ENCODE measurements around the gene CYFIP1.

The CYFIP1 gene

DNA sequence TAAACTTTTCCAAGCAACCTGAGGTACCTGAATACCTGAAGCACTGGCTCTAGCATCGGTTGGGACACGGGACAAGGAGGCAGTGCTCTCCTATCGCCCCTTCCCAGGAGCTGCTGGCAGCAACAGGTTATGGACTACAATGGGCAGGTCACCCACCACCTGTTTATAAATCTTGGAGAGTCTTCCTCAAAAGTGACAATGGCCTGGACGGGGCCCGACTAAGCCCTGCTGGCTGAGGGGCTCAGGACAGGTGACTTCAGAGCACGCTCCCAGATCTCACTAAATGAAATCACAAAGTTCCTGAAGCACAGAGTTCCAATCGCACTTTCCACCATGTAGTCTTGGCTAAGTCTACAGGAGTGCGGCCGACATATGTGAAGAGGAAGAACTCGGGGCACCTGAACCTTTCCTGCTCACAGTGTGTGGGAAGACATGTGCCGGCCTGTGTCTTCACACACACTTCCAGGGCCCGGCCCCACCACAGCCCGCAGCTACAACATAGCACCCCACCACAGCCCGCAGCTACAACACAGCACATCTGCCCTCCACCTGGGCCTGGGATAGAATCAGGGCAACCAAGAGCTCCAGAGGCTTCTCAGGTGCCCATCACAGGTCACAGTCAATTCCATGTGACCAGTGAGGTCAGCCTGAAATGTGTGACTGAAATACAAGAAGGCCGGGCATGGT lies 12.9 kb downstream of the CYFIP1 start:
- TF ChIP-seq, protein P1, sequence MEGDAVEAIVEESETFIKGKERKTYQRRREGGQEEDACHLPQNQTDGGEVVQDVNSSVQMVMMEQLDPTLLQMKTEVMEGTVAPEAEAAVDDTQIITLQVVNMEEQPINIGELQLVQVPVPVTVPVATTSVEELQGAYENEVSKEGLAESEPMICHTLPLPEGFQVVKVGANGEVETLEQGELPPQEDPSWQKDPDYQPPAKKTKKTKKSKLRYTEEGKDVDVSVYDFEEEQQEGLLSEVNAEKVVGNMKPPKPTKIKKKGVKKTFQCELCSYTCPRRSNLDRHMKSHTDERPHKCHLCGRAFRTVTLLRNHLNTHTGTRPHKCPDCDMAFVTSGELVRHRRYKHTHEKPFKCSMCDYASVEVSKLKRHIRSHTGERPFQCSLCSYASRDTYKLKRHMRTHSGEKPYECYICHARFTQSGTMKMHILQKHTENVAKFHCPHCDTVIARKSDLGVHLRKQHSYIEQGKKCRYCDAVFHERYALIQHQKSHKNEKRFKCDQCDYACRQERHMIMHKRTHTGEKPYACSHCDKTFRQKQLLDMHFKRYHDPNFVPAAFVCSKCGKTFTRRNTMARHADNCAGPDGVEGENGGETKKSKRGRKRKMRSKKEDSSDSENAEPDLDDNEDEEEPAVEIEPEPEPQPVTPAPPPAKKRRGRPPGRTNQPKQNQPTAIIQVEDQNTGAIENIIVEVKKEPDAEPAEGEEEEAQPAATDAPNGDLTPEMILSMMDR (IDR thresholded peaks at IDR 0.05), result no peak
- intact Hi-C loops (cut with DNase I; ENCODE audit: low total_unique reads), result no loop called here
- peak overlapping the region; percentile 66 to 70 for H3K27ac ChIP-seq
- peaks cover 0 to 8% (median 0%) of the 10 kb centered on the region in 3 donors for H3K36me3 ChIP-seq
- peaks cover 3 to 69% (median 48%) of the 10 kb centered on the region in 4 donors for H3K4me1 ChIP-seq
- no peaks in the 10 kb centered on the region for H3K9me3 ChIP-seq
- no peak overlapping the region for H3K4me3 ChIP-seq
- DNase-seq, result no peak
- no peaks in the 10 kb centered on the region for H3K27me3 ChIP-seq

GRCh38 chr15:22966321-22967083 lies 13.7 kb downstream of the CYFIP1 start:
- Histone ChIP-seq H3K27me3 (no peaks in the 10 kb centered on the region), H3K4me3 (no peak overlapping the region), H3K4me1 (peaks cover 3 to 76% (median 53%) of the 10 kb centered on the region in 4 donors), H3K36me3 (peaks cover 0 to 8% (median 0%) of the 10 kb centered on the region in 3 donors), H3K27ac (peak overlapping the region; percentile 70 to 77), H3K9me3 (no peaks in the 10 kb centered on the region)
- DNase-seq, result peak in 1 of 2 donors; percentile 29
- intact Hi-C loops (cut with DNase I; ENCODE audit: low total_unique reads), result no loop called here
- TF ChIP-seq, protein P1 (IDR thresholded peaks at IDR 0.05), result no peak

DNA sequence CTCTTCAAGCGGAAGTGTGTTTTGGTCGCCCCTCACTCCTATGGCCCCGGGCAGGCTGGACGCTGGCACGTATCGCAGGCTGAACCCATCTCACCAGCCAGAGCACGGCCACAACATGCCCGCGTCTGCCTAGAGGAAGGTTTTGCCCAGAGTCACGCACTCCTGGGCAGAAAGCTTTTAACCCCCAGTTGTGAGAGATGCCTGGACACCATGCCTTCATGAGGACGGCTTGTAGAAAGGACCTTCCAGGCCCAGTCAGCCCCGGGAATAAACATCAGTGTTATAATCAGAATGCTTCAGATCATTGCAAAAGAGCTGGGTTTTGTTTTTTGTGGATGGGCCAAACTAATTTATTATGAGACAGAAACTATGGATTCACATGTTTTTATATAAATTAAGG lies 16.5 kb downstream of the CYFIP1 start:
- H3K27ac ChIP-seq, result peak overlapping the region; percentile 67 to 77
- H3K4me1 ChIP-seq, result peaks cover 3 to 95% (median 78%) of the 10 kb centered on the region in 4 donors
- intact Hi-C loops (cut with DNase I; ENCODE audit: low total_unique reads), result no loop called here
- DNase-seq, result no peak
- peak overlapping the region; percentile 15 to 37 for H3K4me3 ChIP-seq
- TF ChIP-seq, protein P1 (IDR thresholded peaks at IDR 0.05), result no peak
- H3K9me3 ChIP-seq, result no peaks in the 10 kb centered on the region
- H3K27me3 ChIP-seq, result no peaks in the 10 kb centered on the region
- peaks cover 0 to 8% (median 0%) of the 10 kb centered on the region in 3 donors for H3K36me3 ChIP-seq

- Histone ChIP-seq H3K9me3 (no peaks in the 10 kb centered on the region), H3K4me1 (peaks cover 0 to 95% (median 72%) of the 10 kb centered on the region in 4 donors), H3K36me3 (peaks cover 0 to 8% (median 0%) of the 10 kb centered on the region in 3 donors), H3K27me3 (no peaks in the 10 kb centered on the region), H3K27ac (peak overlapping the region; percentile 67 to 77), H3K4me3 (no peak overlapping the region)
- intact Hi-C loops (cut with DNase I; ENCODE audit: low total_unique reads), result no loop called here
- no peak for DNase-seq
- TF ChIP-seq, protein P1 (IDR thresholded peaks at IDR 0.05), result no peak
Observed at GRCh38 chr15:22962611-22963010, 17.6 kb downstream of the CYFIP1 start.

DNA sequence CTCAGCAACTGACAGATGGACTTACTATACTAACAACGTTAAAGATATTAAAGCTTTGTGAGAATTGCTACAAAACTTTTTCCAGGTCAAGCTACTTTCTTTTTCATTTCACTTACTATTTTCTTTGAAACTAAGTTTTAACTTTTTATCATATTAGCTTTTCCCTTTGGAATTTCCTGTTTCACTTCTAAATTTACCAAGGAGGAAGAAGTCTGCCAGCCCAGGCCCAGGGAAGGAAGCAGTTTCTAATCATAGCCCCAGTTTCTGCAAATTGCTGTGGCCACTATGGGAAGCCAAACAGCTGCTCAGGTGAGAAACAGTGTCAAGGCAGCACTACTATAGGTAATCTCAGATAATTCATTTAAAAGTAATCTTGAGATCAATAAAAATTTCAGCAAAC lies 18.4 kb downstream of the CYFIP1 start:
- Histone ChIP-seq H3K4me1 (peaks cover 0 to 95% (median 68%) of the 10 kb centered on the region in 4 donors), H3K27ac (peak overlapping the region; percentile 67 to 77), H3K27me3 (no peaks in the 10 kb centered on the region), H3K4me3 (peak overlapping the region; percentile 4 to 15), H3K9me3 (no peaks in the 10 kb centered on the region), H3K36me3 (peaks cover 0 to 8% (median 0%) of the 10 kb centered on the region in 3 donors)
- intact Hi-C loops (cut with DNase I; ENCODE audit: low total_unique reads), result no loop called here
- peak in 1 of 2 donors; percentile 71 for DNase-seq
- TF ChIP-seq, protein P1 (IDR thresholded peaks at IDR 0.05), result no peak
